SH-SY5Y (cell line): ENCODE measurements around the gene ATF5.

Source experiments
- GATA2 ChIP-seq: IDR thresholded peaks from 2 replicates; pipeline ENCODE4 v1.6.1; 2011; ENCODE audit warnings: mild to moderate bottlenecking, low read depth, low read length
- GATA3 ChIP-seq: IDR thresholded peaks from 2 replicates; pipeline ENCODE4 v1.6.1; 2011; ENCODE audit warnings: low read depth, mild to moderate bottlenecking, low read length, moderate library complexity

- TF ChIP-seq GATA2 (no peak), GATA3 (no peak)
Observed at GRCh38 chr19:49929611-49930482, 842 bp downstream of the ATF5 start.
